ENCODE results near the gene PEMT.

The PEMT gene

DNA sequence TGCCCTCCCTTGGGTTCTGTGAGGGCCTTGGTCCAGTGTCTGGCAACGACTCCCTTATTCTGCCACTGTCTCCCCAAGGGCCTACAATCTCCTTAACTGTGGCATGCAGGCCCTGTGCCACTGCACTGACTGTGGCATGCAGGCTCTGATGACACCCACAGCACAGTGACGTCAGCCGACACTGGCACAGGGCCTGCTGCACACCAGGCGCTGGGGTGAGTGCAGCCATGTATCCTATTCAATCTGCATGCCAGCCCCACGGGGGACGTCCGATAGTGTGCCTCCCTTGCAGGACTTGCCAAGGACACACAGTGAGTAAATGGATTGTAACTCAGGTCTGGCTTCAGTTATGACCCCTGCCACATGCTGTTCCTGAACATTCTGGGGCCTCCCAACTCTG, 55.6 kb downstream of the PEMT start:
- DNase-seq (ENCODE audit: low spot score), result no peak

- DNase-seq (ENCODE audit: low spot score), result no peak
Measured at GRCh38 chr17:17533901-17534441, 57.5 kb downstream of the PEMT start.

GRCh38 chr17:17532991-17533390, 58.5 kb downstream of the PEMT start:
- DNase-seq (ENCODE audit: low spot score), result no peak

- no peak for DNase-seq (ENCODE audit: low spot score)
Measured at GRCh38 chr17:17531156-17531555, 60.4 kb downstream of the PEMT start.

DNA sequence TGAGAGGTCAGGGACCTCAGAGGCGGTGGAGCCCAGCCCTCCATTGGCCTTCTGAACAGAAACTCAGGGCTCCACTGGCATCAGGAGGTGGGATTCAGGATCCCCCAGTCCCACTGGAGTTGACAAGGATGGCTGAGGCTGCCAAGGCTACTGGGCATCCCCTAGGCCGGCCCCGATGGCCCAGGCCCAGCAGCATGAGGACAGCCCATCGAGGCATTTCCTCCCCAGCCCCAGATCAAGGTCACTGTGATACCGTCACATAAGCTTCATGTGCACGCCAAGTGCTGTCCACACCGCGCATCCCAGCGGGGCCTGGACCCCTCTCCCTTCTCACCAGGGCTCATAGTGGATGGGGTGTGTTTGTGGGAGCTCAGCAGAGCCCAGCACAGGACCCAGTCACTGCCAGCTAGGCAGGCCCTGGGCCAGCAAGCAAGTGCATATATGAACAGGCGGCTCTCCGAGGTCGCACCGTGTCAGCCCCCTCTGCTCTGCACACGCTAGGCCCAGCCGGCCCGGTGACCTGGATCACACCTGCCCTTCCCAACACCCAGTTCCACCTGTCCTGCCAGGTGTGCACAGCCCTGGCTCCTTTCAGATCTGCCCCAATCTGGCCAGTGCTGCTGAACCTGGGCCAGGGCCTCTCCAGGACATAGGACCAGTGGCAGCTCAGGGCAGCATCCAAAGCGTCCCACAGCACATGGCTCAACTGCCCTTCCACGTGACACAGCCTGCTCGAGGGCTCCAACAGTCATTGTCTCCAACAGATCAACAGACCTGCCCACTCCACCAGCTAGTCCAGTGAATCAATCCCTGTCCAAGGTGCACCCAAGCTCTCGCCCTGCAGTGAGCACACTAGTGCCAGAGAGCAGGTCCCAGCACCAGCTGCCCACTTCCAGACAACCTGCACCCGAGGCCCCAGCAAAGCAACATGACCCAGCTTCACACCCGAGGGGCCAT, 62.5 kb downstream of the PEMT start:
- DNase-seq (ENCODE audit: low spot score), result no peak

DNA sequence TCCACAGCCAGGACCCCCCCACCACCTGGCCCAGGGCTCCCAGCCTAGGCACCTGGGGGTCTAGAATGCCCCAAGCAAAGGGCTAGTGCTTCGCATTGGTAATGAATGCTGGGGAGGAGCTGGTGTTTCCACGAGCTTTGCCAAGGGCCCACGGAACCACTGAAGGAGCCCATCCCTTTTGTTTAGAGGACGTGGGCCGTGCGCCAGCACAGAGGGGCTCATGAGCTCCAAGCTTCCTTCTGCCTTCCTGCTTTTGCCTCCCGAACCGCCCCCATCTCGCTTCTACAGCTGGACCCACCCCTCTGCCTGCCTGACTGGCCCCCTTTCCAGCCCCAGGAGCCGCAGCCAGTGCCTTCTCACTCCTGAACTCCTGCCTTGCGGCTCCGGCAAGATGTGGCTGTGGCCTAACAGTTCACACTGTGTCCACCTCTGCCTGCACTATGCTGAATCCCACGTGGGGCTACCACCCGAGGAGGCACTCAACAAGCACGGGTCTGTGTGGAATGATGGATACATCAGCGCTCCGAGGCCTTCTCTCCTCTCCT, 63.5 kb downstream of the PEMT start:
- no peak for DNase-seq (ENCODE audit: low spot score)

DNA sequence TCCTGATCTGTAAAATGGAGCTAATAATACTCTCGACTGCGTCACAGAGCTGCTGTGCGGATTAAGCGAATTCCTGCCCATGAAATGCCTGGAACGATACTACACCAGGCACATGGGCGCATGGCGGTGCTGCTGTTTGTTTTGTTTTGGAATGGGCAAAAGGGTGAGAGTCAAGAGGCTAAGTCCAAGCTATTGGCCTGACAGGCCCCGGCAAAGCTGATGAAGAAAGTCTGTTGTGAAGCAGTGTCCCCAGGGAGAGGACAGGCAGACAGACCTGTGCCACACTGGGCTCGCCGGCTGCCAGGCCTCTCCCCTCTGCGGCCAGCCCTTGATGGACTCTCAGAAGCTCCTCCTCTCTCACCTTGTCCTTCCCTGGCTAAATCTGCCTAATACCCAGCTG, 64.0 kb downstream of the PEMT start:
- DNase-seq (ENCODE audit: low spot score), result no peak

GRCh38 chr17:17526369-17526768, 65.1 kb downstream of the PEMT start:
- DNase-seq (ENCODE audit: low spot score), result no peak

GRCh38 chr17:17525956-17526355, 65.6 kb downstream of the PEMT start:
- no peak for DNase-seq (ENCODE audit: low spot score)

GRCh38 chr17:17525311-17525710, 66.2 kb downstream of the PEMT start:
- DNase-seq (ENCODE audit: low spot score), result no peak

- DNase-seq (ENCODE audit: low spot score), result no peak
Measured at GRCh38 chr17:17523731-17524490, 67.6 kb downstream of the PEMT start.

GRCh38 chr17:17523001-17523730, 68.3 kb downstream of the PEMT start:
- DNase-seq (ENCODE audit: low spot score), result no peak

DNA sequence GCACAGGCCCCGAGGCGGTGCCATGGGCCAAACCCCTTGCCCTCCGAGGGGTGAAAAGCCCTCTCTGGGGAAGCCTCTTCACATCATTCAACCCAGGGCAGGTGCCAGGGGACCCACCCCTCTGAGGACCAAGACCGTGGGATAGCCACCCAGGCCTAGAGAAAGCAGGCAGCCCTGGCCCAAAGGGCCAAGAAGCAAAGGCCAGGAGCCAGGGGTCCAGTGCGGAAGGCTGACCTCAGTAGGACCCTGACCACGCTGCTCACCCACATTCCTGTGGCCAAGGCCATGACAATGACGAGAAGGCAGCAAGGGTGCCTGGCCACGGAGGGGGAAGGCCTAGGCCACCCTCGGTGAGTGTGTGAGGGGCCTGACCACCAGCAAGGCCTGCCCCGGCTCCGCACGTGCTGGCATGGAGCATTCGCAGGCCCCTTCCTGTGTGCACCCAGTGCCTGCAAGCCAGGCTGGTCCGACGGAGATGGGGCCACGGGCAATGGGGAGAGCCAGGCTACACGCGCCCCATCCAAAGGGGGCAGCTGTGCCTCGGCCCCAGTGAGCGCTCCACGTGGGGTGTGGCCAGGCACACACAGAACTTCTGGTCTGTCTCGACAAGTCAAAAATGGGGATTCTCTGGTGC, 70.8 kb downstream of the PEMT start:
- no peak for DNase-seq (ENCODE audit: low spot score)

- DNase-seq (ENCODE audit: low spot score), result no peak
Measured at GRCh38 chr17:17519886-17520285, 71.6 kb downstream of the PEMT start.

DNA sequence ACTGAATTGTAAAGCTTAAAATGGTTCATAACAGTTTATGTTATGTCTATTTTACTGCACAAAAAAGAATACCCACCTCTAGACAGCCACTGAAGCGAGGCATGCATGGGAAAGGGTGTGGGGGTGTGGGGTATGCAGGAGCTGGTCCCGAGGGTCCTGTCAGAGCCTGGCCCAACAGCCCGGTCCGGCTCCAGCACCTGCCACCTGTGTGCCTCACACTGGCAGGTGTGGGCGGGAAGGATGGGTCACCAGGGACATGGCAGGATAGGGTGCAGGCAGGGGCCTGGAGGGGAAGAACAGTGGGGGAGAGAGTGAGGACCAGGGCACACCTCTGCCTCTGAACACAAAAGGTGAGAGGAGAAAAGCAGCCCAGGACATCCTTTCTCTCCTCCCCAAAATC, 72.6 kb downstream of the PEMT start:
- DNase-seq (ENCODE audit: low spot score), result no peak

DNA sequence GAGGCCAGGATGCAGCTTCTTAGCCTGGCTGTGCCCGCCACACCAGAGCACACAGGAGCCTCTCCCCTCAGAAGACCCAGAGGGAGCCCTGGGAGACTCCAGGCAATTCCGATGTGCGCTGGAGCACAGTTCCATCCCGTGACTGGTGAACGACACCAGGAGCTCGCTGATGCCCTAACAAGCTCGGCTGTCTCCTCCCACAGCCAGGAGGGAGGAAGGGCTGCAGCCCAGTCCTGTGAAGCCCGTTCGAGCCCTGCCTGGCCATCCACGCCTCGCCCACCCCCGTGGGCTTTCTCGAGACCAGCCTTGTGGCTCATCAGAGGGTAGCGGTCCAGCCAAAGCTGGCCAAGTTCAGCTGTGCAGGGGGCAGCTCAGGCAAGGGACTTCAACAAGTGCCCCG, 73.5 kb downstream of the PEMT start:
- DNase-seq (ENCODE audit: low spot score), result no peak

GRCh38 chr17:17516941-17517720, 74.4 kb downstream of the PEMT start:
- no peak for DNase-seq (ENCODE audit: low spot score)

- no peak for DNase-seq (ENCODE audit: low spot score)
Measured at GRCh38 chr17:17515934-17516930, 75.3 kb downstream of the PEMT start.

Measured in COLO829 (cell line).